ENCODE results near the gene OR6M1. TPM values are rescaled to one million over a fixed set of nuclear protein-coding genes. Genes with fewer than 3 reads are reported as not detected.

Gene OR6M1, protein sequence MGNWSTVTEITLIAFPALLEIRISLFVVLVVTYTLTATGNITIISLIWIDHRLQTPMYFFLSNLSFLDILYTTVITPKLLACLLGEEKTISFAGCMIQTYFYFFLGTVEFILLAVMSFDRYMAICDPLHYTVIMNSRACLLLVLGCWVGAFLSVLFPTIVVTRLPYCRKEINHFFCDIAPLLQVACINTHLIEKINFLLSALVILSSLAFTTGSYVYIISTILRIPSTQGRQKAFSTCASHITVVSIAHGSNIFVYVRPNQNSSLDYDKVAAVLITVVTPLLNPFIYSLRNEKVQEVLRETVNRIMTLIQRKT
- not detected in 2 replicates for total RNA-seq (2014; rRNA removed; shearing (Covaris generic); ENCODE audit: low replicate concordance)

DNA sequence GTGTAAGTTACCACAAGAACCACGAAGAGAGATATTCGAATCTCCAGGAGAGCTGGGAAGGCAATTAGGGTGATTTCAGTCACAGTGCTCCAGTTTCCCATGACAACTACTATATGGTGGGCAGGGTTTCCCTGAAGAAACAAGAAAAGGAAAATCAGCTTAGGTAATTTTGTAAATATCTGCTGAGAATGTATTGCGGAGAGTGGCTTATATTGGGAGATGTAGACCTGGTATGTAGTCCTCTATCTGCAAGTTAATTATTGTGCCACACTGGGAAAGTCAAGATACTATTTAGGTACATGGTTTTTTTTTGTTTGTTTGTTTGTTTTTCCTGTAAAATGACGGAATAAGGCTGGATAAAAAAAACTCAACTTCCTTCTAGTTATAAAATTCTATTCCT is at the start of gene OR6M1:
Gene OR6M1 (minus strand): TSS at position 101 of the 400 bp plus-strand sequence. CDS start 0 bp downstream, at position 101.
- Histone ChIP-seq H3K9me2 (replicated peaks; ENCODE audit: insufficient read depth, low read length) (no peaks in the 10 kb centered on the region), H4K20me1 (ENCODE audit: insufficient read depth, low read depth, low read length) (no peaks in the 10 kb centered on the region), H3K36me3 (ENCODE audit: insufficient read depth, low read length) (no peaks in the 10 kb centered on the region), H3K4me3 (ENCODE audit: low read length) (no peak within 1 kb of the TSS), H3K27me3 (ENCODE audit: low read length) (no peaks in the 10 kb centered on the region), H3K9me3 (ENCODE audit: low read length) (no peaks in the 10 kb centered on the region), H3K4me2 (ENCODE audit: low read depth, low read length, poor library complexity, severe bottlenecking) (no peak within 1 kb of the TSS), H2AFZ (ENCODE audit: low read length) (no peak within 1 kb of the TSS), H3K9ac (ENCODE audit: low read length) (no peak within 1 kb of the TSS), H3K27ac (ENCODE audit: low read length) (no peak within 1 kb of the TSS), H3K4me1 (ENCODE audit: low read length) (no peaks in the 10 kb centered on the region), H3K79me2 (ENCODE audit: low read length) (no peaks in the 10 kb centered on the region)
- no peak for DNase-seq

DNA sequence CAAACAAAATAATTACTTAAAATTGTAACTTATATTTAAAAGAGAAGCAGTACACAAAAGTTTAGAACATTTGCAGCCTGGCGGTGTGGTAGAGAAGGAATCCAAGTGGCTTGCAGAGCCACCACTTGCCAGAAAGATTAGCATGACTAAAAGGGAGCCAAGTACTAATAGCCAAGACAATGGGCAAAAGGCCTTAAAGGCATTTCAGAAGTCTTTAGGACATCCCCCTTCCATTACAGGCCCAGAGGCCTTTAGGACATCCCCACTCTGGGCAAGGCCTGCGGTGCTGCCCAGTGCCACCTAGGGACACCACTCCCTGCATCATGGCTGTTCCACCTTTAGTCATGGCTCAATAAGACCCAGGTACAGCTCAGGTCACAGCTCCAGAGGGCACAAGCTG is 46.9 kb upstream of the OR6M1 start:
- Histone ChIP-seq H3K79me2 (ENCODE audit: low read length) (no peaks in the 10 kb centered on the region), H4K20me1 (ENCODE audit: insufficient read depth, low read depth, low read length) (no peaks in the 10 kb centered on the region), H3K9me3 (ENCODE audit: low read length) (no peaks in the 10 kb centered on the region), H3K36me3 (ENCODE audit: insufficient read depth, low read length) (no peaks in the 10 kb centered on the region), H3K4me2 (ENCODE audit: low read depth, low read length, poor library complexity, severe bottlenecking) (no peak overlapping the region), H3K9ac (ENCODE audit: low read length) (no peak overlapping the region), H3K9me2 (replicated peaks; ENCODE audit: insufficient read depth, low read length) (no peaks in the 10 kb centered on the region), H3K27ac (ENCODE audit: low read length) (no peak overlapping the region), H3K4me1 (ENCODE audit: low read length) (no peaks in the 10 kb centered on the region), H2AFZ (ENCODE audit: low read length) (no peak overlapping the region), H3K27me3 (ENCODE audit: low read length) (no peaks in the 10 kb centered on the region), H3K4me3 (ENCODE audit: low read length) (no peak overlapping the region)
- DNase-seq, result no peak

DNA sequence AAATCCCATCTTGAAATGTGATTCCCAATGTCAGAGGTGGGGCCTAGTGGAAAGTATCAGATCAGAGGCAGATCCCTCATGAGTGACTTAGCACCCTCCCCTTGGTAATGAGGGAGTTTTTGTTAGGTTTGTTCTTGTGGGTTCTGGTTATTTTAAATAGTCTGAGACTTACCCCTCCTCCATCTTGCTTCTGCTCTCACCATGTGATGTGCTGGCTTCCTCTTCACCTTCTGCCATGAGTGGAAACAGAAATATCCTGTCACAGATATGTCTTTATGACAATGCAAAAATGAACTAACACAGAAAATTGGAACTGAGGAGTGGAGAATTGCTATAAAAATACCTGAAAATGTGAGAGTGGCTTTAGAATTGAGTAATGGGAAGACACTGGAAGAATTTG is 46.2 kb upstream of the OR6M1 start:
- Histone ChIP-seq H3K4me1 (ENCODE audit: low read length) (no peaks in the 10 kb centered on the region), H2AFZ (ENCODE audit: low read length) (no peak overlapping the region), H3K79me2 (ENCODE audit: low read length) (no peaks in the 10 kb centered on the region), H3K9me3 (ENCODE audit: low read length) (no peaks in the 10 kb centered on the region), H3K4me2 (ENCODE audit: low read depth, low read length, poor library complexity, severe bottlenecking) (no peak overlapping the region), H3K27ac (ENCODE audit: low read length) (no peak overlapping the region), H3K9ac (ENCODE audit: low read length) (no peak overlapping the region), H3K4me3 (ENCODE audit: low read length) (no peak overlapping the region), H4K20me1 (ENCODE audit: insufficient read depth, low read depth, low read length) (no peaks in the 10 kb centered on the region), H3K27me3 (ENCODE audit: low read length) (no peaks in the 10 kb centered on the region), H3K9me2 (replicated peaks; ENCODE audit: insufficient read depth, low read length) (no peaks in the 10 kb centered on the region), H3K36me3 (ENCODE audit: insufficient read depth, low read length) (no peaks in the 10 kb centered on the region)
- no peak for DNase-seq

DNA sequence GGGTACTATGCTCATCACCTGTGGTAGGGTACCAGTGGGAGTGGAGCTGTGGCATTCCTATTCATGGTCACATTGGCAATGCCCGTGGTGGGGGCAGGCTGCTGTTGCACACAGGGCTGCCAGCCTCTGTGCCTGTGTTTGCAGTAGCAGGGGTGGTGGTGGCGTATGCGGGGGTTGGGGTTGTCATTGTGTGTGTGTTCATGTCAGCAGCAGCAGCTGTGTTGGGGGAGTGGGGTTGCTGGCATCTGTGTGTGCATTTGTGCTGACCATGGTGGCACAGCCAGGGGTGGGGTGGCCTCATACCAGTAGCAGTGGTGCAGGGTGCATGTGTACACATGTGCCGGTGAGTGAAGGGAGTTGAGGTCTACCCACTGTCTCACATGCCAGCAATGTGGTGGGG is 45.0 kb upstream of the OR6M1 start:
- no peaks in the 10 kb centered on the region for H3K79me2 ChIP-seq (ENCODE audit: low read length)
- no peak overlapping the region for H3K4me3 ChIP-seq (ENCODE audit: low read length)
- H2AFZ ChIP-seq (ENCODE audit: low read length), result no peak overlapping the region
- no peak overlapping the region for H3K27ac ChIP-seq (ENCODE audit: low read length)
- no peaks in the 10 kb centered on the region for H3K9me2 ChIP-seq (replicated peaks; ENCODE audit: insufficient read depth, low read length)
- no peaks in the 10 kb centered on the region for H3K9me3 ChIP-seq (ENCODE audit: low read length)
- H3K27me3 ChIP-seq (ENCODE audit: low read length), result no peaks in the 10 kb centered on the region
- no peak overlapping the region for H3K9ac ChIP-seq (ENCODE audit: low read length)
- DNase-seq, result no peak
- no peaks in the 10 kb centered on the region for H4K20me1 ChIP-seq (ENCODE audit: insufficient read depth, low read depth, low read length)
- H3K4me2 ChIP-seq (ENCODE audit: low read depth, low read length, poor library complexity, severe bottlenecking), result no peak overlapping the region
- H3K4me1 ChIP-seq (ENCODE audit: low read length), result no peaks in the 10 kb centered on the region
- H3K36me3 ChIP-seq (ENCODE audit: insufficient read depth, low read length), result no peaks in the 10 kb centered on the region

DNA sequence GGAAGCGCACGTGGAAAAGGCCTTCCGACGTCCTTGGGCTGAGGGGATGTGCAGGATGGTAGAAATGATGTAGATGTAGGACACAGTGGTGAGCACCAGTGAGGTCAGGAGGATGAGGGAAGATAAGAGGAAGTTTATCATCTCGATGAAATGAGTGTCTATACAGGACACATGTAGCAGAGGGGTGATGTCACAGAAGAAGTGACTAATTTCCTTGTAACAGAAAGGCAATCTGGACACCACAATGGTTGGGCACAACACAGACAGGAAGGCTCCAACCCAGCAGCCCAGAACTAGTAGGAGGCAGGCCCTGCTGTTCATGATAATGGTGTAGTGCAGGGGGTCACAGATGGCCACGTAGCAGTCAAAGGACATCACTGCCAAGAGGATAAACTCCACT is 35.0 kb upstream of the OR6M1 start:
- Histone ChIP-seq H3K4me2 (ENCODE audit: low read depth, low read length, poor library complexity, severe bottlenecking) (no peak overlapping the region), H4K20me1 (ENCODE audit: insufficient read depth, low read depth, low read length) (no peaks in the 10 kb centered on the region), H3K79me2 (ENCODE audit: low read length) (no peaks in the 10 kb centered on the region), H3K4me1 (ENCODE audit: low read length) (no peaks in the 10 kb centered on the region), H3K36me3 (ENCODE audit: insufficient read depth, low read length) (no peaks in the 10 kb centered on the region), H3K4me3 (ENCODE audit: low read length) (no peak overlapping the region), H2AFZ (ENCODE audit: low read length) (no peak overlapping the region), H3K9me2 (replicated peaks; ENCODE audit: insufficient read depth, low read length) (no peaks in the 10 kb centered on the region), H3K9me3 (ENCODE audit: low read length) (no peaks in the 10 kb centered on the region), H3K27me3 (ENCODE audit: low read length) (no peaks in the 10 kb centered on the region), H3K9ac (ENCODE audit: low read length) (no peak overlapping the region), H3K27ac (ENCODE audit: low read length) (no peak overlapping the region)
- DNase-seq, result no peak

DNA sequence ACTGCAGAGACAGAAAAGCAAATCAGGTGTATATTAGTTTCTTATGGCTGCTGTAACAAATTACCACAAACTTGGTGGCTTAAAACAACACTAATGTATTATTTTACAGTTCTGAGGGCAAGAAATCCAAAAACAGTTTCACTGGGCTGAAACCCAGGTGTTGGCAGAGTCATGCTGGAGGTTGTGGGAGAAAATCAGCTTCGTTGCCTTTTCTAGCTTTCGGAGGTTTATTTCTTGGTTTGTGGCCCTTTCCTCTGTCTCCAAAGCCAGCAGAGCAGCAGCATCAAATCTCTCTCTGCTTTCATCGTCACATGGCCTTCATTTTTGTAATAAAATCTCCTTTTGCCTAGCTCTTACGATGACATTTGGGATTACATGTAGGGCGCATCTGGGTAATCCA is 33.0 kb upstream of the OR6M1 start:
- no peak overlapping the region for H3K27ac ChIP-seq (ENCODE audit: low read length)
- no peaks in the 10 kb centered on the region for H3K9me2 ChIP-seq (replicated peaks; ENCODE audit: insufficient read depth, low read length)
- DNase-seq, result no peak
- no peaks in the 10 kb centered on the region for H3K36me3 ChIP-seq (ENCODE audit: insufficient read depth, low read length)
- H3K27me3 ChIP-seq (ENCODE audit: low read length), result no peaks in the 10 kb centered on the region
- H3K79me2 ChIP-seq (ENCODE audit: low read length), result no peaks in the 10 kb centered on the region
- no peaks in the 10 kb centered on the region for H4K20me1 ChIP-seq (ENCODE audit: insufficient read depth, low read depth, low read length)
- no peak overlapping the region for H2AFZ ChIP-seq (ENCODE audit: low read length)
- no peaks in the 10 kb centered on the region for H3K4me1 ChIP-seq (ENCODE audit: low read length)
- no peak overlapping the region for H3K9ac ChIP-seq (ENCODE audit: low read length)
- H3K4me3 ChIP-seq (ENCODE audit: low read length), result no peak overlapping the region
- no peak overlapping the region for H3K4me2 ChIP-seq (ENCODE audit: low read depth, low read length, poor library complexity, severe bottlenecking)
- no peaks in the 10 kb centered on the region for H3K9me3 ChIP-seq (ENCODE audit: low read length)

DNA sequence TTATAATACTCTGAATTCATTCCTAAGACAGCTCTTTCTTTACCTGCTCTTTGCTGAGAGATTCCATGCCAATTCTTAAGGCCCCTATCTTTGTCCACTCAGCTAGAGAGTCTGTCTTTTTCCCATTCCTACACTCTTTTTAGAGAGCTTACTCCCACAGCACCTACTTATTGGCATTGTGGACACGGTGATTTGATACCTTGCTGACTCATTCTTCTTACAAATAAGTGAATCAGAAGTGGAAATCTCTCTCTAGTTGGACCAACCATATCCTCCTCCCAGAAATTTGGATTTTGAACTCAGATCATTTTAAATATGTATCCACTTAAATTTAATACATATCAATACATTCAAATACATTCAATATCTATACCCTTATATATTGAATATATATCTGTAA is 32.5 kb upstream of the OR6M1 start:
- Histone ChIP-seq H3K4me3 (ENCODE audit: low read length) (no peak overlapping the region), H3K79me2 (ENCODE audit: low read length) (no peaks in the 10 kb centered on the region), H3K9ac (ENCODE audit: low read length) (no peak overlapping the region), H3K4me1 (ENCODE audit: low read length) (no peaks in the 10 kb centered on the region), H3K27me3 (ENCODE audit: low read length) (no peaks in the 10 kb centered on the region), H3K9me2 (replicated peaks; ENCODE audit: insufficient read depth, low read length) (no peaks in the 10 kb centered on the region), H3K9me3 (ENCODE audit: low read length) (no peaks in the 10 kb centered on the region), H4K20me1 (ENCODE audit: insufficient read depth, low read depth, low read length) (no peaks in the 10 kb centered on the region), H3K4me2 (ENCODE audit: low read depth, low read length, poor library complexity, severe bottlenecking) (no peak overlapping the region), H3K36me3 (ENCODE audit: insufficient read depth, low read length) (no peaks in the 10 kb centered on the region), H3K27ac (ENCODE audit: low read length) (no peak overlapping the region), H2AFZ (ENCODE audit: low read length) (no peak overlapping the region)
- DNase-seq, result no peak

DNA sequence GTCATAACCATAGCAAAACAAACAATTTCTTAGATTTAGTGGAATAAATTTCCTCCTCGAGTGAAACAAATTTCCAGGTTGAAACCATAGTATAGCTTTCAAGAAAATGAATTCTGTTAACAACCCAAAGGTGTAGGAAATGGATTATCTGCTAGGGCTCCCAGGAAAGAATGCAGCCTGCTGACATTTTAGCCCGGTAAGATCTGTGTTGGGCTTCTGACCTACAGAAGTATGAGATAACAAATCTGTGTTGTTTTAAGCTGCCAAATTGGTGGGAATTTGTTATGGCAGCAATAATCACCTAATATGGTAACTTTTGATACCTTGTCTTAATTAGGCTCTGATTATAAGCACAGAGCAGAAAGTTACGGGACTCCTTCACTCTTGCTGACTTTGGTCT is 32.0 kb upstream of the OR6M1 start:
- no peak for DNase-seq

More for the DNA sequence above, 32.0 kb upstream of the OR6M1 start:
- Histone ChIP-seq H3K27me3 (ENCODE audit: low read length) (no peaks in the 10 kb centered on the region), H2AFZ (ENCODE audit: low read length) (no peak overlapping the region), H3K36me3 (ENCODE audit: insufficient read depth, low read length) (no peaks in the 10 kb centered on the region), H3K9me3 (ENCODE audit: low read length) (no peaks in the 10 kb centered on the region), H3K9me2 (replicated peaks; ENCODE audit: insufficient read depth, low read length) (no peaks in the 10 kb centered on the region), H3K4me1 (ENCODE audit: low read length) (no peaks in the 10 kb centered on the region), H3K9ac (ENCODE audit: low read length) (no peak overlapping the region), H3K4me2 (ENCODE audit: low read depth, low read length, poor library complexity, severe bottlenecking) (no peak overlapping the region), H3K79me2 (ENCODE audit: low read length) (no peaks in the 10 kb centered on the region), H3K4me3 (ENCODE audit: low read length) (no peak overlapping the region), H4K20me1 (ENCODE audit: insufficient read depth, low read depth, low read length) (no peaks in the 10 kb centered on the region), H3K27ac (ENCODE audit: low read length) (no peak overlapping the region)

Measured in Karpas-422 (cell line).